Hematopoietic multipotent progenitor cell treated with erythropoietin and hydrocortisone succinate and interleukin-3 and kit ligand, for 17 days (in vitro differentiated cells): ENCODE data around the gene PLCB1.
"Not testable (repeated sequence)": the region's sequence is repeated elsewhere in the genome, so short reads cannot be mapped to it uniquely, and the experiment has no call there.

ENCODE experiments used
- DNase-seq: peaks from one replicate; pipeline ENCODE4 v3.0.0-alpha.2; 2015; ENCODE audit warnings: low spot score

Gene PLCB1

DNA sequence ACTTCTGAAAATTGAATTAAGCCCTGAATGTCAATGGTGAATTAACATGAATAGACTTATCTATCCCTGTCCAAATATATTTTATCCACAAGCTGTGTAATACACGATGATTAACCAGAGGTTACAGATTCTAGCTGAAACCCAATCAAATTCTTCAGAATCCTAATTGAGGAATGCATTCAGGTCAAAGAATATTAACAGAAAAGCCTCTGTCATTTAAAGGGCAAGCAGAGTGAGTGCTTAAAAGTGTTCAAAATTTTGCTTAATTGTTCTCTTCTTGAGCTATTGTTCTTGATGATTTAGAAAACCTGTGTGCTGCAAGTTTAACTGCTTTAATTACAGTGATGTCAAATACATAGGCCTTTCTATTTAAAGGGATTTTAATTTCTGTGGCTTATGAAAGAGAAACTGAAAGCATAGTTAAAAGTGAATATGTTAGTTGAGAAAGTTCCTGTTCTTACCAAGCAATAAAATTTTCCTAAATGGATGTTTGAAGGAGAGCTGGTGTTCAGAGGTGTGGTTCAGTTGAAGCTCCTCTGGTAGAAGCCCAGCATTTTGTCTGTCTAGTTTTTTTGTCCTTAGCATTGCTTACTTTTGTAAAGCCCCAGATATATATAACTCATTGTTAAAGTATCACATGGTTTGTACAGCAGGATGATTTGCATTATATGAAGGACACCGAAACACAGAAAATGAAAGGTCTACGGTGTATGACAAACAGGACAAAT, 470.5 kb downstream of the PLCB1 start:
- no peak for DNase-seq

- no peak for DNase-seq
These were observed 476.4 kb downstream of the PLCB1 start for GRCh38 chr20:8608470-8608869.

DNA sequence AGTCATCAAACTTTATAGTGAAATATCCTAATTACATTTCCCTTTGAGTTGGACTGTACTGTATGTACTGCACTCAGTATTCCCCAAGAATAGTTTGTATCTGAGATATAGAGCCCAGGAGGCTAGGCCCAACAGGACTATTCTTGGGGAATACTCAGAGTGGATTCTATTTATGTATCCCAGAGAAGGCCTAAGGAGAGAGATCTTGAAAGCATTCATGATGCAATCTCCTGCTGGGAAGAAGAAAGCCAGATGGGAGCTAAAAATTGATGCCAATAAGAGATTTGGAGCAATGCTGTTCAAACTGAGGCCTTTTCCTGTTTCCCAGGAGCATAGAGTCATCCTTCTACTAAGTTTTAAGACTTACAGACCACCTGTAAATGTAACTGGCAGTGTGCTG, 484.7 kb downstream of the PLCB1 start:
- no peak for DNase-seq

- DNase-seq = no peak
These were observed 488.9 kb downstream of the PLCB1 start for GRCh38 chr20:8621001-8621400.

- no peak for DNase-seq
These were observed 492.0 kb downstream of the PLCB1 start for GRCh38 chr20:8624046-8624445.

GRCh38 chr20:8624616-8625015, 492.6 kb downstream of the PLCB1 start:
- DNase-seq = no peak

DNA sequence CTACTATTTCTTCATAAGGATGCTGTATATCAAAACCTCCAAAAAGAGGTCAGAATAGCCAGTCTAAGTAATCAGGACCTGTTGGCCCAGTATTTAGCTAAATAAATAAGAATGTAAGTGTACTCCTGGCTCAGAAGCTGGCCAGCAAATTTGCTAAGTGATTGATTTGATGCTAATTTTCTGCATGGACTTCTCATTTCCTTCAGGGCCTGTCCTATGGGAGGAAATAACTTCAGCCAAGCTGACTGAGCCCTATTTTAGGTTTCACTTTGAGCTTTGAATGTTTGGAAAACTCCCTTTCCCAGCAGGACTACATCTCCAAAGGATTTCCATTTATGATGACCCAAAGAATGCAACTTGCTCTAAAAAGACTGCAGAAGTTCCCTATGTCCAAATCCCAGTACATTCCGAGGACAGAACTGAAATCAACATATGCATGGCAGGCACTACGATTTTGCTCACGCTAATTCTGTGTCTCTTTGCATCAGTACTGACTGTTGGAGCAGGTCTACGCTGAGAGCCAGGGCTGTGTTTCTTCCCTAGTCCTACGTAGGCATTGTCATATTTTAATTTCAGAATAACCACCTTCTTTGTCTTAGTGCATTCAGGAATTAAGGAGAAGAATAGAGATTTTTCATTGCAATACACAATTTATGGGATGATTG, 495.4 kb downstream of the PLCB1 start:
- no peak for DNase-seq

- DNase-seq = no peak
These were observed 499.2 kb downstream of the PLCB1 start for GRCh38 chr20:8631271-8631670.

- no peak for DNase-seq
These were observed 501.3 kb downstream of the PLCB1 start for GRCh38 chr20:8633366-8633765.

GRCh38 chr20:8635048-8635572, 503.0 kb downstream of the PLCB1 start:
- DNase-seq = no peak

- no peak for DNase-seq
These were observed 503.8 kb downstream of the PLCB1 start for GRCh38 chr20:8635837-8636236.

GRCh38 chr20:8639112-8639778, 507.2 kb downstream of the PLCB1 start:
- DNase-seq = no peak

DNA sequence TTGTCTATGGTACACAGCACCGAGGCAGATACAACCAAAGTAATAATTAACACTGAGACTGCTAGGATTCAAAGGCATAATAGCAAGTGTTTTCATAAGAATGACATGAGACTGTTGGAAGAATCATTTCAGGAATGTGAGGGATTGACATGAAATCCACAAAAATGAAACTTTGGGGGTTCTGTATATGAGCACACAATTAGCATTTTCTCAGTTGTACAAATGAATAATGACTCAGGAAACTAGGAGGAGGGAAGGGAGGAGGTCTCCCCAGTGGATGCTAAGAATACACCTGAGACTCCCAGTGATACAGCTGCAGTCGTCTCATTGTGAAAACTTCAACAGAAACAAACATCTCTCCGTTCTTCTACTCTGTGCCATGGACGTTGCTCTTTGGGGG, 508.4 kb downstream of the PLCB1 start:
- DNase-seq = no peak

DNA sequence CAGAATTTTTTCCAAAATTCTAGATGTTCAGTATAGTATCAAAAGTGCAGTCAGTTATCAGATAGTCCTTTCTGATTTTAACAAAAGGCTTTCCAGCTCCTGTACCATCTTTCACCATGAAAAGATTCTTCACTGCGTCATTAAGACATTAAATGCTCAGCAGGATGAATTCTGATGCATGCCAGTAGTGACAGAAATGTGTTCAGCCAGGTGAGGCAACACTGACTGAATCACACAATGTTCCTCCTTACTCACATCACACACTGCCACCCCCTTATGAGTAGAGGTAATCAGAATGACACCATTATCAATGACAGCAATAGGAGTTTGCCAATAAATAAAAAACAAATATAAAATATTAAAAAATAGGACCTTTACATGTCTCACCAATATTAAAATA, 510.2 kb downstream of the PLCB1 start:
- no peak for DNase-seq

DNA sequence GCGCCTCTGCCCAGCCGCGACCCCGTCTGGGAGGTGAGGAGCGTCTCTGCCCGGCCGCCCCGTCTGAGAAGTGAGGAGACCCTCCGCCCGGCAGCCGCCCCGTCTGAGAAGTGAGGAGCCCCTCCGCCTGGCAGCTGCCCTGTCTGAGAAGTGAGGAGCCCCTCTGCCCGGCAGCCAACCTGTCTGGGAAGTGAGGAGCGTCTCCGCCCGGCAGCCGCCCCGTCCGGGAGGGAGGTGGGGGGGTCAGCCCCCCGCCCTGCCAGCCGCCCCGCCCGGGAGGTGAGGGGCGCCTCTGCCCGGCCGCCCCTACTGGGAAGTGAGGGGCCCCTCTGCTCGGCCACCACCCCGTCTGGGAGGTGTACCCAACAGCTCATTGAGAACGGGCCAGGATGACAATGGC, 512.4 kb downstream of the PLCB1 start:
- not testable (repeated sequence) for DNase-seq

GRCh38 chr20:8645326-8645725, 513.3 kb downstream of the PLCB1 start:
- DNase-seq = no peak

DNA sequence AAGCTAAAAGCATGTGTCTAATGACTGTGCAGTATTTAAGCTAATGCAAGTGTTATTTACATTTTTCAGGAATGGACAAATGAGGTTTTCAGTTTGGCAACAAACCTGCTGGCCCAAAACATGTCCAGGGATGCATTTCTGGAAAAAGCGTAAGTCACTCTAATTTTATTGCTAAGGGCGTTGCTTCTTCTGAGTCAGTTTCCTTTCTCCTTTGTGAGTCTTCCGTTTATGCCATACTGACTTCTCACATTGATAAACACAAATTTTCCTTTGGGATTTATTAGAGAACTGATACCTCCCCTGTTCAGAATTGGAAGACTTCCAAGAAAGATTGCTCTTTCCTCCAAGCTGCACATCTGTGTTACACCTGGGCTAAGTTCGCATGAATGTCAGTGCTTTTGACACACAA, 514.0 kb downstream of the PLCB1 start:
- DNase-seq = no peak

DNA sequence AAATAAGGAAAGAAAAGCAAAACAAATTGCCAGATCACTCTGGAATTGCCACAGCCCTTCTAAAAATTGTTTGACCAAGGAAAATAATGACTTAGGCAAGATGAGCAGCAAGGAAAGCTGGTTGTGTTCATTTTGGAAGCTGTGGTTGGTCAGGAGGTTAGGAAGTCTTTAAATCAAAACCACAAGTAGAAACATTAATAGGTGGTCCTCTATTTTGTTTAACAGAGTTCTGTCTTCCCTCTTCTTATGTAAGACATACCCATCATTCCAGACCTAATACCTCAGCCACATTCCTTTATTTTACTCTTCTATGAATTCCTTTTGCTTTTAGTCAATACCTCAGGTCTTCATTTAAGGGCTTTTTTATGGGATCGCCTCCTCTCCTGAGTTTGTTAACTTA, 514.6 kb downstream of the PLCB1 start:
- DNase-seq = no peak

GRCh38 chr20:8647961-8648441, 515.9 kb downstream of the PLCB1 start:
- no peak for DNase-seq

GRCh38 chr20:8648466-8648865, 516.4 kb downstream of the PLCB1 start:
- no peak for DNase-seq

- no peak for DNase-seq
These were observed 520.3 kb downstream of the PLCB1 start for GRCh38 chr20:8652396-8652795.

DNA sequence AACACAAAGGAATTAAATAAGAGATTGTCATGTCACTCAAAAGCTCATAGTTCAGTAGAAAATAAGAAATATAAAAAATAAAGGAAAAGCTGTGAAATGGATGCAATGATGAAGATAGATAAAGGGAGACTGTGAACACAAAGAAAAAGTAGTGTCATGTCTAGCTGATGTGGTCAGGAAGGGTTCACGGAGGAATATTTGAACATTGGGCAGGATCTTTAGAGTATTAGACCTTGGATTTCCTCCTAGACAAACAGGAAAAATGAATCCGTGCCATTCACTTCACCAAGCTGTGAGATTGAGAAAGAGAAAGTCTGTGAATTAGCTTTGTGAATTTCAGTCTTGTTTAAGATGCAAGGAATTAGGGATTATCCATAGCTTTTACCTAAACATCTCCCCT, 522.4 kb downstream of the PLCB1 start:
- DNase-seq = no peak

- no peak for DNase-seq
These were observed 524.3 kb downstream of the PLCB1 start for GRCh38 chr20:8656335-8656734.
